Loucy (cell line): ENCODE measurements around the gene FERD3L.

Experiments used
- EZH2phosphoT487 ChIP-seq: fragments of 200-600 bp; IDR thresholded peaks from 2 replicates; pipeline ENCODE4 v1.6.1; 2018; ENCODE audit warnings: antibody characterized with exemption, mild to moderate bottlenecking, moderate library complexity, borderline replicate concordance
- TF ChIP-seq, protein P1 (sequence below): fragments of 200-600 bp; sonication (generic); conservative IDR thresholded peaks from 2 replicates; pipeline ENCODE4 v1.5.1; 2014; ENCODE audit warnings: mild to moderate bottlenecking, antibody characterized with exemption, low read length

- TF ChIP-seq, protein P1, sequence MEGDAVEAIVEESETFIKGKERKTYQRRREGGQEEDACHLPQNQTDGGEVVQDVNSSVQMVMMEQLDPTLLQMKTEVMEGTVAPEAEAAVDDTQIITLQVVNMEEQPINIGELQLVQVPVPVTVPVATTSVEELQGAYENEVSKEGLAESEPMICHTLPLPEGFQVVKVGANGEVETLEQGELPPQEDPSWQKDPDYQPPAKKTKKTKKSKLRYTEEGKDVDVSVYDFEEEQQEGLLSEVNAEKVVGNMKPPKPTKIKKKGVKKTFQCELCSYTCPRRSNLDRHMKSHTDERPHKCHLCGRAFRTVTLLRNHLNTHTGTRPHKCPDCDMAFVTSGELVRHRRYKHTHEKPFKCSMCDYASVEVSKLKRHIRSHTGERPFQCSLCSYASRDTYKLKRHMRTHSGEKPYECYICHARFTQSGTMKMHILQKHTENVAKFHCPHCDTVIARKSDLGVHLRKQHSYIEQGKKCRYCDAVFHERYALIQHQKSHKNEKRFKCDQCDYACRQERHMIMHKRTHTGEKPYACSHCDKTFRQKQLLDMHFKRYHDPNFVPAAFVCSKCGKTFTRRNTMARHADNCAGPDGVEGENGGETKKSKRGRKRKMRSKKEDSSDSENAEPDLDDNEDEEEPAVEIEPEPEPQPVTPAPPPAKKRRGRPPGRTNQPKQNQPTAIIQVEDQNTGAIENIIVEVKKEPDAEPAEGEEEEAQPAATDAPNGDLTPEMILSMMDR, result no peak
- no peak for TF ChIP-seq EZH2phosphoT487
These were observed 32.8 kb downstream of the FERD3L start for GRCh38 chr7:19112274-19113001.
